ENCODE data around the gene NALCN.

NALCN gene

DNA sequence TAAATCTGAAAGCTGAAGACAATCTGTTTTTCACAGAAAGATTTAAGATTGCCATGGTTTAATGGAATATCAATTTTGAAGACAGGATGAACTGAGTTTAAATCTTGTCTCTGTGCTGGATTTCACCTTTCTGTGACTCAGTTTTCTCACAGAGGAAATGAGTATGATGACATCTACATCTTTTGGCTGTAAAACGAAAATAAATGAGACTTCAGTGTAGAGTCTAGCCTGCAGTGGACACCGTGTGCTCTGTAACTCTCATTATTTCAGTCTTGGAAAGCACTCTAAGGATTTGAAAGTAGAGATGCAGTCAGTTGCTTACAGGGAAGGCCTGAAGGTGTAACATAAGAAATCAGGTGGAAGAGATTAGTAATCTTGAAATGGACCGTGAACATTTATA is 150.4 kb downstream of the NALCN start (continued):
- TF ChIP-seq ZBTB48 (tag by site-specific recombination; IDR thresholded peaks at IDR 0.05) (no peak), KLF16 (tag by site-specific recombination; IDR thresholded peaks at IDR 0.05) (no peak), KLF7 (tag by site-specific recombination; IDR thresholded peaks at IDR 0.05; ENCODE audit: borderline replicate concordance) (no peak), ZBTB10 (tag by site-specific recombination; IDR thresholded peaks at IDR 0.05) (no peak), ZNF416 (tag by site-specific recombination; IDR thresholded peaks at IDR 0.05) (no peak), ZNF433 (tag by site-specific recombination; IDR thresholded peaks at IDR 0.05; ENCODE audit: low read depth) (no peak), ZNF157 (tag by site-specific recombination; IDR thresholded peaks at IDR 0.05) (no peak)
- TF ChIP-seq, protein P1, sequence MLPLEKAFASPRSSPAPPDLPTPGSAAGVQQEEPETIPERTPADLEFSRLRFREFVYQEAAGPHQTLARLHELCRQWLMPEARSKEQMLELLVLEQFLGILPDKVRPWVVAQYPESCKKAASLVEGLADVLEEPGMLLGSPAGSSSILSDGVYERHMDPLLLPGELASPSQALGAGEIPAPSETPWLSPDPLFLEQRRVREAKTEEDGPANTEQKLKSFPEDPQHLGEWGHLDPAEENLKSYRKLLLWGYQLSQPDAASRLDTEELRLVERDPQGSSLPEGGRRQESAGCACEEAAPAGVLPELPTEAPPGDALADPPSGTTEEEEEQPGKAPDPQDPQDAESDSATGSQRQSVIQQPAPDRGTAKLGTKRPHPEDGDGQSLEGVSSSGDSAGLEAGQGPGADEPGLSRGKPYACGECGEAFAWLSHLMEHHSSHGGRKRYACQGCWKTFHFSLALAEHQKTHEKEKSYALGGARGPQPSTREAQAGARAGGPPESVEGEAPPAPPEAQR (tag by site-specific recombination; IDR thresholded peaks at IDR 0.05), result no peak

DNA sequence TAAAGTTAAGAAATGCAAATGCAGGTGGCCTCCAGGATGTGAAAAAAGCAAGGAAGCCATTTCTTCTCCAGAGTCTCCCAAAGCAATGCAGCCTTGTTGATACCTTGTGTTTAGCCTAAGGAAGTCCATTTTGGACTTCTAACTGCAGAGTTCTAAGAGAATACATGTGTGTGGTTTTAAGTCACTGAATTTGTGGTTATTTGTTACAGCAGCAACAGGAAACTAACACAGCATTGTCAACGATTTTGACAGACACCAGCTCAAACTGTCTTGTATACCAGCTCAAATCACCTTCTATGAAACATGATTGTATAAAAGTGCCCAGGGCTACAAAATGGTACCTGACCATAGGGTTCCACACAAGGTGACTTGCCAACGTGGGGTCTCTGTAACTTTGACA is 151.4 kb downstream of the NALCN start:
- POLR2A ChIA-PET, result no interaction called here

More for the DNA sequence above, 151.4 kb downstream of the NALCN start:
- CTCF ChIA-PET, result no interaction called here
- Histone ChIP-seq H3K4me3 (ENCODE audit: low read depth, low read length) (no peak overlapping the region), H3K27ac (ENCODE audit: extremely low read depth, low read depth, low read length) (no peak overlapping the region), H3K9me3 (ENCODE audit: control insufficient read depth, insufficient read depth, low read depth, low read length) (no peaks in the 10 kb centered on the region), H3K36me3 (ENCODE audit: control insufficient read depth in 2 of 2, insufficient read depth in 1 of 2, low read length in 2 of 2) (no peaks in the 10 kb centered on the region), H3K4me1 (ENCODE audit: control insufficient read depth, insufficient read depth, low read length) (no peaks in the 10 kb centered on the region)
- TF ChIP-seq, protein P2, sequence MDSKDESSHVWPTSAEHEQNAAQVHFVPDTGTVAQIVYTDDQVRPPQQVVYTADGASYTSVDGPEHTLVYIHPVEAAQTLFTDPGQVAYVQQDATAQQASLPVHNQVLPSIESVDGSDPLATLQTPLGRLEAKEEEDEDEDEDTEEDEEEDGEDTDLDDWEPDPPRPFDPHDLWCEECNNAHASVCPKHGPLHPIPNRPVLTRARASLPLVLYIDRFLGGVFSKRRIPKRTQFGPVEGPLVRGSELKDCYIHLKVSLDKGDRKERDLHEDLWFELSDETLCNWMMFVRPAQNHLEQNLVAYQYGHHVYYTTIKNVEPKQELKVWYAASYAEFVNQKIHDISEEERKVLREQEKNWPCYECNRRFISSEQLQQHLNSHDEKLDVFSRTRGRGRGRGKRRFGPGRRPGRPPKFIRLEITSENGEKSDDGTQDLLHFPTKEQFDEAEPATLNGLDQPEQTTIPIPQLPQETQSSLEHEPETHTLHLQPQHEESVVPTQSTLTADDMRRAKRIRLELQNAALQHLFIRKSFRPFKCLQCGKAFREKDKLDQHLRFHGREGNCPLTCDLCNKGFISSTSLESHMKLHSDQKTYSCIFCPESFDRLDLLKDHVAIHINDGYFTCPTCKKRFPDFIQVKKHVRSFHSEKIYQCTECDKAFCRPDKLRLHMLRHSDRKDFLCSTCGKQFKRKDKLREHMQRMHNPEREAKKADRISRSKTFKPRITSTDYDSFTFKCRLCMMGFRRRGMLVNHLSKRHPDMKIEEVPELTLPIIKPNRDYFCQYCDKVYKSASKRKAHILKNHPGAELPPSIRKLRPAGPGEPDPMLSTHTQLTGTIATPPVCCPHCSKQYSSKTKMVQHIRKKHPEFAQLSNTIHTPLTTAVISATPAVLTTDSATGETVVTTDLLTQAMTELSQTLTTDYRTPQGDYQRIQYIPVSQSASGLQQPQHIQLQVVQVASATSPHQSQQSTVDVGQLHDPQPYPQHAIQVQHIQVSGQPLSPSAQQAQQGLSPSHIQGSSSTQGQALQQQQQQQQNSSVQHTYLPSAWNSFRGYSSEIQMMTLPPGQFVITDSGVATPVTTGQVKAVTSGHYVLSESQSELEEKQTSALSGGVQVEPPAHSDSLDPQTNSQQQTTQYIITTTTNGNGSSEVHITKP (tag by site-specific recombination; IDR thresholded peaks at IDR 0.05), result no peak
- TF ChIP-seq ZNF561 (tag by site-specific recombination; IDR thresholded peaks at IDR 0.05; ENCODE audit: borderline replicate concordance), result no peak
- no peak for TF ChIP-seq ZNF610 (tag by site-specific recombination; IDR thresholded peaks at IDR 0.05; ENCODE audit: borderline replicate concordance)
- no peak for TF ChIP-seq TCF7L2 (IDR thresholded peaks at IDR 0.05; ENCODE audit: borderline replicate concordance, low read depth, low read length)
- TF ChIP-seq, protein P3, sequence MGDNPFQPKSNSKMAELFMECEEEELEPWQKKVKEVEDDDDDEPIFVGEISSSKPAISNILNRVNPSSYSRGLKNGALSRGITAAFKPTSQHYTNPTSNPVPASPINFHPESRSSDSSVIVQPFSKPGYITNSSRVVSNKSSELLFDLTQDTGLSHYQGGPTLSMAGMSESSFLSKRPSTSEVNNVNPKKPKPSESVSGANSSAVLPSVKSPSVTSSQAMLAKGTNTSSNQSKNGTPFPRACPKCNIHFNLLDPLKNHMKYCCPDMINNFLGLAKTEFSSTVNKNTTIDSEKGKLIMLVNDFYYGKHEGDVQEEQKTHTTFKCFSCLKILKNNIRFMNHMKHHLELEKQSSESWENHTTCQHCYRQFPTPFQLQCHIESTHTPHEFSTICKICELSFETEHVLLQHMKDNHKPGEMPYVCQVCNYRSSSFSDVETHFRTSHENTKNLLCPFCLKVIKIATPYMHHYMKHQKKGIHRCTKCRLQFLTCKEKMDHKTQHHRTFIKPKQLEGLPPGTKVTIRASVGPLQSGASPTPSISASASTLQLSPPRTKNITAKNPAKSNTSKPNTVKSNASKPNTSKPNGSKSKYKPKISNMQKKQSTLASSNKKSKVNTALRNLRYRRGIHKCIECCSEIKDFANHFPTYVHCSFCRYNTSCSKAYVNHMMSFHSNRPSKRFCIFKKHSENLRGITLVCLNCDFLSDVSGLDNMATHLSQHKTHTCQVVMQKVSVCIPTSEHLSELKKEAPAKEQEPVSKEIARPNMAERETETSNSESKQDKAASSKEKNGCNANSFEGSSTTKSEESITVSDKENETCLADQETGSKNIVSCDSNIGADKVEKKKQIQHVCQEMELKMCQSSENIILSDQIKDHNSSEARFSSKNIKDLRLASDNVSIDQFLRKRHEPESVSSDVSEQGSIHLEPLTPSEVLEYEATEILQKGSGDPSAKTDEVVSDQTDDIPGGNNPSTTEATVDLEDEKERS (tag by site-specific recombination; IDR thresholded peaks at IDR 0.05), result no peak
- no peak for TF ChIP-seq KLF1 (tag by site-specific recombination; IDR thresholded peaks at IDR 0.05)
- no peak for TF ChIP-seq FEZF1 (tag by site-specific recombination; IDR thresholded peaks at IDR 0.05)
- no peak for TF ChIP-seq ZBTB49 (tag by site-specific recombination; IDR thresholded peaks at IDR 0.05; ENCODE audit: low read depth)

Data from HEK293 (cell line).